CD14-positive monocyte (primary cell): Measurements from ENCODE around the gene SLC35F1. TPM values are rescaled to one million over a fixed set of nuclear protein-coding genes. Genes with fewer than 3 reads are reported as not detected.

Experiments used
- DNase-seq, 3 donors: peaks; one replicate each; pipeline ENCODE4 v3.0.0-alpha.2; 2011 to 2022
- H2AFZ ChIP-seq: 2 replicates; pipeline ENCODE4 v1.6.0; 2012; ENCODE audit warnings: mild to moderate bottlenecking, low read depth, low read length, inconsistent platforms; ENCODE audit not compliant: insufficient read depth, poor library complexity, severe bottlenecking
- H3K27ac ChIP-seq, 2 donors: 1 replicate in 1 of 2; 2 replicates in 1 of 2; pipeline ENCODE4 v1.5.1; 2012 to 2013; ENCODE audit warnings: low read length in 2 of 2, control low read depth in 1 of 2, inconsistent platforms in 1 of 2, low read depth in 1 of 2, mild to moderate bottlenecking in 1 of 2
- H3K27me3 ChIP-seq, 2 donors: one replicate each; pipeline versions ENCODE4 v1.6.0 to v1.6.1; 2011 to 2013; ENCODE audit warnings: low read length in 2 of 2; ENCODE audit not compliant: control insufficient read depth in 2 of 2, insufficient read depth in 2 of 2
- H3K36me3 ChIP-seq, 2 donors: replicated peaks in 1 of 2; 1 replicate in 1 of 2; 2 replicates in 1 of 2; pipeline versions ENCODE4 v1.5.1 to v1.6.1; 2012 to 2013; ENCODE audit warnings: low read length in 2 of 2, control low read depth in 1 of 2, inconsistent platforms in 1 of 2, mild to moderate bottlenecking in 1 of 2; ENCODE audit not compliant: insufficient read depth in 2 of 2, control insufficient read depth in 1 of 2
- H3K4me1 ChIP-seq, 2 donors: 1 replicate in 1 of 2; 2 replicates in 1 of 2; pipeline versions ENCODE4 v1.5.1 to v1.6.1; 2012 to 2013; ENCODE audit warnings: low read length in 2 of 2, control low read depth in 1 of 2, inconsistent platforms in 1 of 2, mild to moderate bottlenecking in 1 of 2, moderate library complexity in 1 of 2; ENCODE audit not compliant: insufficient read depth in 2 of 2, control insufficient read depth in 1 of 2
- H3K4me2 ChIP-seq: replicated peaks from 2 replicates; pipeline ENCODE3; 2012; ENCODE audit warnings: low read length, moderate library complexity, mild to moderate bottlenecking; ENCODE audit not compliant: poor library complexity, severe bottlenecking; ENCODE audit errors: extremely low read depth
- H3K4me3 ChIP-seq, 3 experiments: fragments of 200-600 bp in 1 of 3; sonication (generic) in 1 of 3; replicated peaks in 1 of 3; 1 replicate in 2 of 3; 2 replicates in 1 of 3; pipeline ENCODE4 v1.5.1; 2011 to 2013; ENCODE audit warnings: low read length in 3 of 3, mild to moderate bottlenecking in 3 of 3, control low read depth in 2 of 3, low read depth in 2 of 3, inconsistent platforms in 1 of 3, moderate library complexity in 1 of 3
- H3K79me2 ChIP-seq: 2 replicates; pipeline ENCODE4 v1.6.0; 2012; ENCODE audit warnings: mild to moderate bottlenecking, control low read depth, inconsistent platforms, low read length, moderate library complexity; ENCODE audit not compliant: insufficient read depth
- H3K9ac ChIP-seq: 2 replicates; pipeline ENCODE4 v1.6.0; 2017; ENCODE audit warnings: low read length, mild to moderate bottlenecking; ENCODE audit not compliant: insufficient read depth, poor library complexity, severe bottlenecking
- H3K9me3 ChIP-seq, 2 donors: replicated peaks in 1 of 2; 1 replicate in 1 of 2; 2 replicates in 1 of 2; pipeline versions ENCODE4 v1.5.1 to v1.6.1; 2012 to 2013; ENCODE audit warnings: low read length in 2 of 2, control low read depth in 1 of 2; ENCODE audit not compliant: control insufficient read depth in 1 of 2, insufficient read depth in 1 of 2
- H4K20me1 ChIP-seq: 2 replicates; pipeline ENCODE4 v1.6.0; 2012; ENCODE audit warnings: mild to moderate bottlenecking, low read length, control low read depth, moderate library complexity; ENCODE audit not compliant: insufficient read depth
- H3K27ac Mint-ChIP-seq, 7 donors: one replicate each; pipeline ENCODE4 v1.8.0; 2020; ENCODE audit warnings: mild to moderate bottlenecking in 7 of 7, mixed read lengths in 7 of 7, moderate library complexity in 6 of 7, inconsistent platforms in 2 of 7
- H3K27me3 Mint-ChIP-seq, 3 donors: one replicate each; pipeline ENCODE4 v1.8.0; 2021 to 2022; ENCODE audit warnings: low read depth in 3 of 3, mild to moderate bottlenecking in 3 of 3, mixed read lengths in 3 of 3, moderate library complexity in 3 of 3, inconsistent platforms in 1 of 3
- H3K36me3 Mint-ChIP-seq, 2 donors: one replicate each; pipeline ENCODE4 v1.8.0; 2020; ENCODE audit warnings: mixed read lengths in 2 of 2, inconsistent platforms in 1 of 2, mild to moderate bottlenecking in 1 of 2
- H3K4me1 Mint-ChIP-seq: one replicate; pipeline ENCODE4 v1.8.0; 2020; ENCODE audit warnings: mild to moderate bottlenecking, mixed read lengths
- H3K4me3 Mint-ChIP-seq, 2 donors: one replicate each; pipeline ENCODE4 v1.8.0; 2020; ENCODE audit warnings: mild to moderate bottlenecking in 2 of 2, mixed read lengths in 2 of 2, moderate library complexity in 1 of 2
- H3K9me3 Mint-ChIP-seq, 7 donors: one replicate each; pipeline ENCODE4 v1.8.0; 2020 to 2022; ENCODE audit warnings: mixed read lengths in 7 of 7, mild to moderate bottlenecking in 6 of 7, moderate library complexity in 6 of 7, inconsistent platforms in 2 of 7
- WGBS: methylation state at CpG from one replicate; pipeline ENCODE4 v1.1.5; 2013; ENCODE audit warnings: missing lambda C conversion rate; ENCODE audit not compliant: insufficient coverage; 5-methylcytosine and 5-hydroxymethylcytosine counted together
- intact Hi-C, 2 donors: fragments of 100-400 bp; cut with micrococcal nuclease; formaldehyde crosslinking; loops; one replicate each; pipeline versions ENCODE4 v1.15.0 to v1.15.1; 2023
- polyA plus RNA-seq, 3 donors: library from polyadenylated mRNA; depleted of rRNA in 1 of 3; unstranded in 2 of 3; stranded (reverse) in 1 of 3; fragments of 300-500 nt in 2 of 3; fragments of >200 nt in 1 of 3; fragmentation: Illumina TruSeq in 2 of 3; gene quantifications; 1 replicate in 2 of 3; 2 replicates in 1 of 3; pipeline ENCODE4 v1.2.3, GENCODE V29; 2012 to 2021
- TF ChIP-seq, protein P1 (sequence below): fragments of 200-600 bp; IDR thresholded peaks from one replicate; pipeline ENCODE4 v1.8.0; 2022; ENCODE audit warnings: antibody characterized with exemption, mild to moderate bottlenecking

SLC35F1 gene
- polyA plus RNA-seq, 3 donors, result not detected

GRCh38 chr6:118101831-118102345, 194.8 kb downstream of the SLC35F1 start:
- Mint-ChIP-seq H3K4me3 (no peak overlapping the region), H3K27ac (no peak overlapping the region), H3K36me3 (no peaks in the 10 kb centered on the region), H3K9me3 (peaks cover 0 to 10% (median 1%) of the 10 kb centered on the region in 7 donors), H3K4me1 (no peaks in the 10 kb centered on the region), H3K27me3 (no peaks in the 10 kb centered on the region)
- intact Hi-C loops, result no loop called here
- no peak overlapping the region for H3K4me2 ChIP-seq
- no peaks in the 10 kb centered on the region for H3K4me1 ChIP-seq
- H3K27me3 ChIP-seq, result no peaks in the 10 kb centered on the region
- H3K9me3 ChIP-seq, result peaks cover 2 to 16% of the 10 kb centered on the region in 2 donors
- no peaks in the 10 kb centered on the region for H3K79me2 ChIP-seq
- H3K27ac ChIP-seq, result no peak overlapping the region
- 100% methylated on average over 1 of the region's 4 CpGs for WGBS
- H3K36me3 ChIP-seq, result no peaks in the 10 kb centered on the region
- H3K4me3 ChIP-seq, result no peak overlapping the region
- H4K20me1 ChIP-seq, result no peaks in the 10 kb centered on the region
- no peak overlapping the region for H3K9ac ChIP-seq
- no peak for DNase-seq
- H2AFZ ChIP-seq, result no peak overlapping the region
- TF ChIP-seq, protein P1, sequence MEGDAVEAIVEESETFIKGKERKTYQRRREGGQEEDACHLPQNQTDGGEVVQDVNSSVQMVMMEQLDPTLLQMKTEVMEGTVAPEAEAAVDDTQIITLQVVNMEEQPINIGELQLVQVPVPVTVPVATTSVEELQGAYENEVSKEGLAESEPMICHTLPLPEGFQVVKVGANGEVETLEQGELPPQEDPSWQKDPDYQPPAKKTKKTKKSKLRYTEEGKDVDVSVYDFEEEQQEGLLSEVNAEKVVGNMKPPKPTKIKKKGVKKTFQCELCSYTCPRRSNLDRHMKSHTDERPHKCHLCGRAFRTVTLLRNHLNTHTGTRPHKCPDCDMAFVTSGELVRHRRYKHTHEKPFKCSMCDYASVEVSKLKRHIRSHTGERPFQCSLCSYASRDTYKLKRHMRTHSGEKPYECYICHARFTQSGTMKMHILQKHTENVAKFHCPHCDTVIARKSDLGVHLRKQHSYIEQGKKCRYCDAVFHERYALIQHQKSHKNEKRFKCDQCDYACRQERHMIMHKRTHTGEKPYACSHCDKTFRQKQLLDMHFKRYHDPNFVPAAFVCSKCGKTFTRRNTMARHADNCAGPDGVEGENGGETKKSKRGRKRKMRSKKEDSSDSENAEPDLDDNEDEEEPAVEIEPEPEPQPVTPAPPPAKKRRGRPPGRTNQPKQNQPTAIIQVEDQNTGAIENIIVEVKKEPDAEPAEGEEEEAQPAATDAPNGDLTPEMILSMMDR, result no peak

GRCh38 chr6:118102401-118102800, 195.3 kb downstream of the SLC35F1 start:
- H3K36me3 Mint-ChIP-seq, result no peaks in the 10 kb centered on the region
- H3K4me1 Mint-ChIP-seq, result no peaks in the 10 kb centered on the region
- TF ChIP-seq, protein P1, result no peak
- Histone ChIP-seq H2AFZ (no peak overlapping the region), H3K4me1 (no peaks in the 10 kb centered on the region), H3K36me3 (no peaks in the 10 kb centered on the region), H3K27ac (no peak overlapping the region), H3K9me3 (peaks cover 2 to 16% of the 10 kb centered on the region in 2 donors), H3K4me2 (no peak overlapping the region), H3K4me3 (no peak overlapping the region), H4K20me1 (no peaks in the 10 kb centered on the region), H3K27me3 (no peaks in the 10 kb centered on the region), H3K79me2 (no peaks in the 10 kb centered on the region), H3K9ac (no peak overlapping the region)
- intact Hi-C loops, result no loop called here
- H3K27ac Mint-ChIP-seq, result no peak overlapping the region
- no peak overlapping the region for H3K4me3 Mint-ChIP-seq
- no peak for DNase-seq
- H3K9me3 Mint-ChIP-seq, result peaks cover 0 to 7% (median 1%) of the 10 kb centered on the region in 7 donors
- WGBS, result 54% methylated on average over 2 of the region's 2 CpGs
- no peaks in the 10 kb centered on the region for H3K27me3 Mint-ChIP-seq
